ENCODE measurements around the gene GAS7.
"Not testable (repeated sequence)": the region's sequence is repeated elsewhere in the genome, so short reads cannot be mapped to it uniquely, and the experiment has no call there.

The GAS7 gene

DNA sequence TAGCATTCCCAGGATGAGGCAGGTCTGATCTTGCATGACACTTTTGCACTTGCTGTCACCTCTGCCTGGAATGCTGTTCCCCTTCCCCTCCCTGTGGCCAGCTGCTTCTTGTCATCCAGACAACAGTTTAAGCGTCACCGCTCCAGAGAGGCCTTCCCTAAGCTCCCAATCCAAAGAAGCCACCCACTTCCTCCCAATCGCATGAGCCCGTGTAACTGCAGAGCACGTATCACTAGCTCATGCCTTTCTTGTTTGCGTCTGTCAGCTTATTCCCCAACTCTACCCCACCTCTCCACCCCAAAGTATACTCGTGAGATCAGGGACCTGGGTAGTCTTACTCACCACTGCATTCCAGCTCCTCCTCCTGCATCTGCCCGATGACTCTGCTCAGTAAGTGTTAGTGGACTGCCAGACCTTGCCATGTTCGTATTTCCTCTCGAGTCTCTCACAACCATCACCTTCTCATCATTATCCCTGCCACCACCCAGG, 92.8 kb downstream of the GAS7 start:
- DNase-seq = no peak

GRCh38 chr17:10103712-10104111, 94.7 kb downstream of the GAS7 start:
- no peak for DNase-seq

GRCh38 chr17:10102817-10103216, 95.6 kb downstream of the GAS7 start:
- DNase-seq = no peak

DNA sequence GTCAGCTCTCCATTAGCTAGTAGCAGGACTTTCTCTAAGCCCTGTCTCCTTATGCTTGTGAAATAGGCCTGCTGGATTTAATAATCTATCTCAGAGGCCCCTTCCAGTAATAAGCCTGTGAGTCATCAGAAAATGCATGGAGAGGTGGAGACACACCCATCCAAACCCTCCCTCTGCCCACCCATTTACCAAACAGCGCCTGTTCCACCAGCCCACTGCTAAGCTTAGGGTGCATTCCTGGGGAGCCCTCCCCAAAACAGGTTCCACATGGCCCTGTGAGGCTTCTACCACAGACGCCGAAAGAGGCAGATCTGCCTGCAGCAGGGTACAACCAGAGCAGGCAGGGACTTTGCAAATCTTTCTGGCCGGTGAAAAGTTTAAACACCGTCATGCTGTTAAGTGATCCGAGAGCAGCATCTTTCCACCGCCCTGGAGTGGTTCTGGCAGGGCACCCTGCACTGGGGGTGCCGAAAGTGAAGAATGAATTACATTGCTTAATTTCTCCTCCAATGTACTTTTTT, 99.3 kb downstream of the GAS7 start:
- DNase-seq = no peak

DNA sequence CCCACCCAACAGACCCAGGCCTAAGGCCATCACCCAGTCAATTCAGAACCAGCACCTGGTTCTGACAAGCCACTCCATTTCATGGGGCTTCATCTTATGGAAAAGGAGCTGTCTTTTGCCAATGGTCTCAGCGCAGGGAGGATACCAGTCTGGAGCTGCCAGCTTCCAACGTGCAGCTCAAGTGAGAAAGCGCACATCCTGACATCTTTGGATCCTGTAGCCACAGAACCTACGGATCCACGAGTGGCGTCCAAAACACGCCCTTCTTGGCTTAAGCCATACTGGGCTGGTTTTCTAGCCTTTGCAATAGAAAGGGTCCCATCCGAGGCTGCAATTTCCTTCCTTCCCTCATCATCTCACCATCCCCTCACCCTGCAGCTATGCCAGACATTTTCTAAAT, 101.8 kb downstream of the GAS7 start:
- no peak for DNase-seq

GRCh38 chr17:10095295-10095694, 103.1 kb downstream of the GAS7 start:
- not testable (repeated sequence) for DNase-seq

DNA sequence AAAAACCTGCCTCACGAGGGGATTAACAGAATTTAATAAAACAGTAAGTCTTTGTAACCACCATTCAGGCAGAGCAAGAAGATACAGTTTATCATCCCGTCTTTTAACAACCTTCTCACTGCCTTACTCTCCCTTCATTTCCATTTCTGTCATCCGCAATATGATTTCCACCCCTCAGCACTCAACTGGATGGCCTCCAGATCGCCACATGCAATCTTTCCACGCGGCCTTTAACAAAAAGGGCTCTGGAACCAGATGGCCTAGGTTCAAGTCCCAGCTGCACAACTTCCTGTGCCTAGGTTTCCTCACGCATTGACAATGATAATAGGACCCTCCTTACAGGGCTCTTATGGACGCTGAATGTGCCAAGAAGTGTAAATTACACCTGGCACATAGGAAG, 103.6 kb downstream of the GAS7 start:
- no peak for DNase-seq

GRCh38 chr17:10092595-10092994, 105.8 kb downstream of the GAS7 start:
- DNase-seq = no peak

- DNase-seq = no peak
Observed at GRCh38 chr17:10091046-10091445, 107.4 kb downstream of the GAS7 start.

GRCh38 chr17:10089196-10089804, 109.1 kb downstream of the GAS7 start:
- no peak for DNase-seq

- no peak for DNase-seq
Observed at GRCh38 chr17:10088444-10088843, 110.0 kb downstream of the GAS7 start.

GRCh38 chr17:10087355-10087754, 111.1 kb downstream of the GAS7 start:
- DNase-seq = no peak

DNA sequence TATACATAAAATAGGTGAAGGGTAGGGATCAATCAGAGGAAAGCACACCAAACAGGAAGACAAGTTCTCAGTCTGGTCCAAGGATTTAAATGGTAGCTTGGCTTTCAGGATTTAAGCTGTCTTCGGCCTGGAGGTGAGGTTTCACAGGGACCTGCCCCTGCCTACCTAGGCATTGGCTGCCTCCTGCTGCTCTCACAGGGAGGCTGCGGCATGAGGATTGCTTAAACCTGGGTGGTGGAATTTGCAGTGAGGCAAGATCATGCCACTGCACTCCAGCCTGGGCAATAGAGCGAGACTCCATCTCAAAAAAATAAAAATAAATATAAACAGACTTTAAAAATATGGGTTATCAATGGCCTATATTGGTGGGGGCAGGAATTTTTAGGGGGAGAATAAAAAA, 114.5 kb downstream of the GAS7 start:
- DNase-seq = no peak

GRCh38 chr17:10082795-10083194, 115.6 kb downstream of the GAS7 start:
- no peak for DNase-seq

DNA sequence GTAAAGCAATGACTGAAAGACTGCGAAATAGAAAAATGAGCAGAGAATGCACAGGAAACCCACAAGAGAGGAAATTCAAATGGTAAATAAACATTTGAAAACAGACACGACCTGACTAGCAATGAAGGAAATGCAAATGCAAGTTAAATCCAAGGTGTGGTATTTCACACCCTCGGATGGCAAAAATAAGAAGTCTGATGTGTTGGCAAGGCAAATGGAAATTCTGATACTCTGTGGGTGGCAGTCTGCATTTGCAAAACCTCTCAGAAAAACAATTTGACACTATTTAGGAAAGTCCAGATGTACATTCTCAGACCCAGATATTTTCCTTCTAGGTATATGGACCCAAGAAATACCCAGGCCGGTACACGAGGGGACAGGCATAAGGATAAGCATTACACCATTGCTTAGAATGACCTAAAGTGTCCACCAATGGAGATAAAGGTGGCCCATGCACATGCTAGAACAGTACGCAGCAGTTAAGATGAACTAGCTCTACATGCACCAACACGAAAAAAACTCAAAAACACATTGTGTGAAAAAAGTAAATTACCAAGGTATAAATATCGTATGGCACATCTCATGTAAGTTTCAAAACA, 116.7 kb downstream of the GAS7 start:
- peak; percentile 30 for DNase-seq

DNA sequence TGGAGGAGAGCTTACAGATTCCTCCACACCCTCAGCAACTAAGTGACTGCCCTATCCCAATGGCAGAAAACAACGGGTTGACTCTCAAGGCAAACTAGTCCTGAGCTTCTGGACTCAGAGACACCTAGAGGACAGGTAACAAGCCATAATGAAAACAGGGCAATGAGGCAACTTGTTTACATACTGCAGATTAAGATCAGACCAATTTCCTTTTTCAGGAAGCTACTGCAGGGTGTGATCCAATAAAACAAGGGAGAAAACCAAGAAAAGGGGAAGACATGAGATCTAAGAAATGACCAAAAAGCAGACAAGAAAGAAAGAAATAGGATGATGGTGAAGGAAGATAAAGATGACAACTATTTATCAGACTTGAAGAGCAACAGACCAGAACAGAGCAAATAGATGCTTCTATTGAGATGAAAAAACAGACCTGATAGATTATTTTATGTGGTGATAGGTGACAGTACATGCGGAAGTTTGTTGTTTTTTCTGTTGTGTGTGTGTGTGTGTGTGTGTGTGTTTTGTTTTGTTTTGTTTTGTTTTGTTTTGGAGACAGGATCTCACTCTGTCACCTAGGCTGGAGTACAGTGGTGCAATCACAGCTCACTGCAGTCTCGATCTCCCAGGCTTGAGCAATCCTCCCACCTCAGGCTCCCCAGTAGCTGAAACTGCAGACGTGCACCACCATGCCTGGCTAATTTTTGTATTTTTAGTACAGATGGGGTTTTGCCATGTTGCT, 120.7 kb downstream of the GAS7 start:
- DNase-seq = peak; percentile 12

- no peak for DNase-seq
Observed at GRCh38 chr17:10075919-10076318, 122.5 kb downstream of the GAS7 start.

- DNase-seq = no peak
Observed at GRCh38 chr17:10073941-10074340, 124.5 kb downstream of the GAS7 start.

- DNase-seq = no peak
Observed at GRCh38 chr17:10072556-10073425, 125.6 kb downstream of the GAS7 start.

DNA sequence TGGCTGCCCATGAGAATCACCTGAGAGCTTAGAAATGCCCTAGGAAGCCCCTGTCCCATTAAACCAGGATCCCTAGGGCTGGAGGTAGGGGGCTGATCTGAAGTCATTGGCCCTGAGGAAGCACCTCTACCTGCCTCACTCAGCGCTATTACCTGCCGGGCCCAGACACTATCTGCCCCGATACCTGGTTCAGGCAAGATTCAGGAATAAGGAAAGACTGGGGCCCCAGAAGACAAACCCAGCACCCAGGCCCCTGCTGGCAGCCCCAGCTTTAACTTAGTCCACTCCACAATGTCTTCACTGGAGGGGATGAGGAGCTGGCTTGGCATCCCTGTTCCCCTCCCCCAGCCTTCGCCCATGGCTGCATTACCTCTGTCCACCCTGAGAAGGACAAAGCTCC, 126.3 kb downstream of the GAS7 start:
- no peak for DNase-seq

DNA sequence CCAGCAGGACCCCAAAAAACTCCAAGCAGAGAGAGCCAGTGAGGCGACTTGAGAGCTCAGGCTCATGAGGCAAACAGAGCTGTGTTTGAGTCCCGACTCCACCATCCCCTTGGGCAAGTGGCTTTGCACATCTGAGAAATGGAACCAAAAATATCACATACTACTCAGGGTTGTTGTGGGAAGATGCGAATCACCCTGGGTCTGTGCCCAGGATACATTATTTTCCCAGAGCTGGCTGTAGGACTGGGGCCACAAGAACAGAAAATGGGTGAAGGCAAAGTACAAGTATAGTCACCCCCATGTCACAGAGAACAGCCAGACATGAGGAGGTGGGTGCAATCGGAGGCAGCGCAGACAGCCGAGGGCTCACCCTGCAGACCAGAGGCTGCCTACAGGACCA, 127.3 kb downstream of the GAS7 start:
- DNase-seq = no peak

- no peak for DNase-seq
Observed at GRCh38 chr17:10070690-10071089, 127.7 kb downstream of the GAS7 start.

GRCh38 chr17:10069301-10069700, 129.1 kb downstream of the GAS7 start:
- no peak for DNase-seq
